SK-N-SH treated with all-trans-retinoic acid at 6 μM for 48 hours (cell line): ENCODE data around the gene AKAP12.

Experiments
- ATAC-seq: fragments of 200-7000 bp; cut with Tn5 transposase; 3 replicates; pipeline ENCODE4 v1.9.1; 2020; ENCODE audit warnings: mild to moderate bottlenecking, moderate library complexity
- ARNTL ChIP-seq: fragments of 450-650 bp; formaldehyde crosslinking; IDR thresholded peaks from 2 replicates; pipeline ENCODE4 v1.5.0; 2020; ENCODE audit warnings: low read depth, mild to moderate bottlenecking, moderate library complexity, borderline replicate concordance
- BACH2 ChIP-seq: fragments of 250-450 bp; sonication (Bioruptor Pico); IDR thresholded peaks from 2 replicates; pipeline ENCODE4 v1.9.0; 2021; ENCODE audit warnings: mild to moderate bottlenecking, borderline replicate concordance
- CSDC2 ChIP-seq: fragments of 250-450 bp; sonication (Bioruptor Pico); IDR thresholded peaks from 2 replicates; pipeline ENCODE4 v1.5.0; 2020; ENCODE audit warnings: mild to moderate bottlenecking, moderate library complexity
- ESRRG ChIP-seq: fragments of 250-450 bp; sonication (Bioruptor Pico); IDR thresholded peaks from 2 replicates; pipeline ENCODE4 v1.6.1; 2021; ENCODE audit warnings: mild to moderate bottlenecking
- GLIS3 ChIP-seq: fragments of 250-450 bp; sonication (Bioruptor Pico); IDR thresholded peaks from 2 replicates; pipeline ENCODE4 v1.5.0; 2020; ENCODE audit warnings: mild to moderate bottlenecking, moderate library complexity
- ISL1 ChIP-seq: fragments of 250-450 bp; sonication (Bioruptor Pico); IDR thresholded peaks from 2 replicates; pipeline ENCODE4 v2.1.2; 2022; ENCODE audit warnings: mild to moderate bottlenecking, moderate library complexity
- OSR1 ChIP-seq: fragments of 250-450 bp; sonication (Bioruptor Pico); IDR thresholded peaks from 2 replicates; pipeline ENCODE4 v1.8.0; 2022; ENCODE audit warnings: moderate library complexity, mild to moderate bottlenecking, inconsistent platforms
- PPARA ChIP-seq: fragments of 250-450 bp; sonication (Bioruptor Pico); IDR thresholded peaks from 2 replicates; pipeline ENCODE4 v1.5.0; 2020; ENCODE audit warnings: mild to moderate bottlenecking, borderline replicate concordance
- RARB ChIP-seq: fragments of 250-450 bp; sonication (Bioruptor Pico); IDR thresholded peaks from 2 replicates; pipeline ENCODE4 v1.8.0; 2021; ENCODE audit warnings: mild to moderate bottlenecking, moderate library complexity
- SNAI2 ChIP-seq: fragments of 250-450 bp; sonication (Bioruptor Pico); IDR thresholded peaks from 2 replicates; pipeline ENCODE4 v1.5.0; 2020; ENCODE audit warnings: mild to moderate bottlenecking, moderate library complexity
- TCF4 ChIP-seq: fragments of 250-450 bp; sonication (Bioruptor Pico); IDR thresholded peaks from 2 replicates; pipeline ENCODE4 v1.8.0; 2021; ENCODE audit warnings: mild to moderate bottlenecking, moderate library complexity, borderline replicate concordance
- TOX ChIP-seq: fragments of 250-450 bp; sonication (Bioruptor Pico); IDR thresholded peaks from 2 replicates; pipeline ENCODE4 v1.8.0; 2021; ENCODE audit warnings: mild to moderate bottlenecking, moderate library complexity, borderline replicate concordance
- ZC3H10 ChIP-seq: fragments of 250-450 bp; sonication (Bioruptor Pico); IDR thresholded peaks from 2 replicates; pipeline ENCODE4 v1.5.1; 2021; ENCODE audit warnings: mild to moderate bottlenecking, moderate library complexity
- ZFP3 ChIP-seq: fragments of 250-450 bp; sonication (Bioruptor Pico); IDR thresholded peaks from 2 replicates; pipeline ENCODE4 v1.5.0; 2020; ENCODE audit warnings: mild to moderate bottlenecking, moderate library complexity
- ZFP30 ChIP-seq: fragments of 450-650 bp; formaldehyde crosslinking; IDR thresholded peaks from 2 replicates; pipeline ENCODE4 v1.5.0; 2022; ENCODE audit warnings: mild to moderate bottlenecking, moderate library complexity
- ZNF565 ChIP-seq: fragments of 450-650 bp; formaldehyde crosslinking; conservative IDR thresholded peaks from 2 replicates; pipeline ENCODE4 v1.5.0; 2020; ENCODE audit warnings: low read depth, mild to moderate bottlenecking, moderate library complexity
- ZNF70 ChIP-seq: fragments of 450-650 bp; formaldehyde crosslinking; IDR thresholded peaks from 2 replicates; pipeline ENCODE4 v1.5.0; 2020; ENCODE audit warnings: mild to moderate bottlenecking, moderate library complexity
- ZNF8 ChIP-seq: fragments of 450-650 bp; formaldehyde crosslinking; IDR thresholded peaks from 2 replicates; pipeline ENCODE4 v1.5.0; 2020; ENCODE audit warnings: mild to moderate bottlenecking, moderate library complexity
- TF ChIP-seq, protein P1 (sequence below): fragments of 250-450 bp; sonication (Bioruptor Pico); IDR thresholded peaks from 2 replicates; pipeline ENCODE4 v1.5.0; 2020; ENCODE audit warnings: mild to moderate bottlenecking, moderate library complexity
- TF ChIP-seq, protein P2 (sequence below): fragments of 250-450 bp; sonication (Bioruptor Pico); IDR thresholded peaks from 2 replicates; pipeline ENCODE4 v1.8.0; 2020; ENCODE audit warnings: mild to moderate bottlenecking, moderate library complexity, borderline replicate concordance
- TF ChIP-seq, protein P3 (sequence below): fragments of 250-450 bp; sonication (Bioruptor Pico); IDR thresholded peaks from 2 replicates; pipeline ENCODE4 v1.8.0; 2021; ENCODE audit warnings: low read depth, mild to moderate bottlenecking, moderate library complexity, borderline replicate concordance
- TF ChIP-seq, protein P4 (sequence below): fragments of 250-450 bp; sonication (Bioruptor Pico); IDR thresholded peaks from 2 replicates; pipeline ENCODE4 v1.5.1; 2021; ENCODE audit warnings: mild to moderate bottlenecking, moderate library complexity

Gene AKAP12

DNA sequence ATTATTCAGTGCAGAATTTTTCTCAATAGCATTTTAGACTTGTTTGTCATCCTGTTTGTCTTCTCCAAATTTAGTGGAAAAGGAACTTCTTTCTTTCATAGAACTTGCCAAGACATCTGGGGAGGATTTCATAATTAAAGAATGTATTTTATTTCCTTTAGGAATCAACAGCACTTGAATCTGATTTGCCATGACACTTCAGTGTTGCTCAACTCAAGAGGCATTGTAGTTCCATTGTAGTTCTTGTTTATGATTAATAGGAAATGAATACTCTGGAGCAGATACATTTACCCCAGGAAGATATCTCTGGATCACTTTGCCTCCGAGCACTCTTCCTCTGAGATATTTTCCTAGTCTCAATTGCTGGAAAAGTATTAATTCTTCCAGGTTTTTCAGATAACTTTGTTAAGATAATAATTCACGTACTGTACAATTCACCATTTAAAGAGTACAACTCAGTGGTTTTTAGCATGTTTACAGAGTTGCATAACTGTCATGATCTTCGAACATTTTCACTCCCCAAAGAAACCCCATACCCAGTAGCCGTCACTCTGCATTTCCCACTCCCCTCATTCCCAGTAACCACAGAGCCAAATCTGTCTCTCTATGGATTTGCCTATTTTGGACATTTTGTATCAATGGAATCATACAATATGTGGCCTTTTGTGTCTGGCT is 29.7 kb downstream of the AKAP12 start (continued):
- TF ChIP-seq, protein P1, sequence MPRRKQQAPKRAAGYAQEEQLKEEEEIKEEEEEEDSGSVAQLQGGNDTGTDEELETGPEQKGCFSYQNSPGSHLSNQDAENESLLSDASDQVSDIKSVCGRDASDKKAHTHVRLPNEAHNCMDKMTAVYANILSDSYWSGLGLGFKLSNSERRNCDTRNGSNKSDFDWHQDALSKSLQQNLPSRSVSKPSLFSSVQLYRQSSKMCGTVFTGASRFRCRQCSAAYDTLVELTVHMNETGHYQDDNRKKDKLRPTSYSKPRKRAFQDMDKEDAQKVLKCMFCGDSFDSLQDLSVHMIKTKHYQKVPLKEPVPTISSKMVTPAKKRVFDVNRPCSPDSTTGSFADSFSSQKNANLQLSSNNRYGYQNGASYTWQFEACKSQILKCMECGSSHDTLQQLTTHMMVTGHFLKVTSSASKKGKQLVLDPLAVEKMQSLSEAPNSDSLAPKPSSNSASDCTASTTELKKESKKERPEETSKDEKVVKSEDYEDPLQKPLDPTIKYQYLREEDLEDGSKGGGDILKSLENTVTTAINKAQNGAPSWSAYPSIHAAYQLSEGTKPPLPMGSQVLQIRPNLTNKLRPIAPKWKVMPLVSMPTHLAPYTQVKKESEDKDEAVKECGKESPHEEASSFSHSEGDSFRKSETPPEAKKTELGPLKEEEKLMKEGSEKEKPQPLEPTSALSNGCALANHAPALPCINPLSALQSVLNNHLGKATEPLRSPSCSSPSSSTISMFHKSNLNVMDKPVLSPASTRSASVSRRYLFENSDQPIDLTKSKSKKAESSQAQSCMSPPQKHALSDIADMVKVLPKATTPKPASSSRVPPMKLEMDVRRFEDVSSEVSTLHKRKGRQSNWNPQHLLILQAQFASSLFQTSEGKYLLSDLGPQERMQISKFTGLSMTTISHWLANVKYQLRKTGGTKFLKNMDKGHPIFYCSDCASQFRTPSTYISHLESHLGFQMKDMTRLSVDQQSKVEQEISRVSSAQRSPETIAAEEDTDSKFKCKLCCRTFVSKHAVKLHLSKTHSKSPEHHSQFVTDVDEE (CRISPR knock-in tag): no peak
- TF ChIP-seq ZC3H10 (CRISPR knock-in tag) (no peak), BACH2 (CRISPR knock-in tag) (no peak), ZNF8 (no peak), CSDC2 (CRISPR knock-in tag) (no peak), SNAI2 (no peak)

GRCh38 chr6:151275121-151275520 is 35.4 kb downstream of the AKAP12 start:
- no peak for TF ChIP-seq OSR1 (CRISPR knock-in tag)
- no peak for TF ChIP-seq ISL1 (CRISPR knock-in tag)
- TF ChIP-seq RARB (CRISPR knock-in tag): no peak
- TF ChIP-seq BACH2 (CRISPR knock-in tag): no peak
- TF ChIP-seq TOX (CRISPR knock-in tag): no peak
- TF ChIP-seq, protein P1 (CRISPR knock-in tag): no peak
- no peak for TF ChIP-seq ZNF565
- TF ChIP-seq ZNF8: no peak
- no peak for TF ChIP-seq ZC3H10 (CRISPR knock-in tag)
- TF ChIP-seq ZNF70: no peak
- TF ChIP-seq, protein P2, sequence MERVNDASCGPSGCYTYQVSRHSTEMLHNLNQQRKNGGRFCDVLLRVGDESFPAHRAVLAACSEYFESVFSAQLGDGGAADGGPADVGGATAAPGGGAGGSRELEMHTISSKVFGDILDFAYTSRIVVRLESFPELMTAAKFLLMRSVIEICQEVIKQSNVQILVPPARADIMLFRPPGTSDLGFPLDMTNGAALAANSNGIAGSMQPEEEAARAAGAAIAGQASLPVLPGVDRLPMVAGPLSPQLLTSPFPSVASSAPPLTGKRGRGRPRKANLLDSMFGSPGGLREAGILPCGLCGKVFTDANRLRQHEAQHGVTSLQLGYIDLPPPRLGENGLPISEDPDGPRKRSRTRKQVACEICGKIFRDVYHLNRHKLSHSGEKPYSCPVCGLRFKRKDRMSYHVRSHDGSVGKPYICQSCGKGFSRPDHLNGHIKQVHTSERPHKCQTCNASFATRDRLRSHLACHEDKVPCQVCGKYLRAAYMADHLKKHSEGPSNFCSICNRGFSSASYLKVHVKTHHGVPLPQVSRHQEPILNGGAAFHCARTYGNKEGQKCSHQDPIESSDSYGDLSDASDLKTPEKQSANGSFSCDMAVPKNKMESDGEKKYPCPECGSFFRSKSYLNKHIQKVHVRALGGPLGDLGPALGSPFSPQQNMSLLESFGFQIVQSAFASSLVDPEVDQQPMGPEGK (CRISPR knock-in tag): no peak
- no peak for TF ChIP-seq PPARA (CRISPR knock-in tag)
- TF ChIP-seq, protein P3, sequence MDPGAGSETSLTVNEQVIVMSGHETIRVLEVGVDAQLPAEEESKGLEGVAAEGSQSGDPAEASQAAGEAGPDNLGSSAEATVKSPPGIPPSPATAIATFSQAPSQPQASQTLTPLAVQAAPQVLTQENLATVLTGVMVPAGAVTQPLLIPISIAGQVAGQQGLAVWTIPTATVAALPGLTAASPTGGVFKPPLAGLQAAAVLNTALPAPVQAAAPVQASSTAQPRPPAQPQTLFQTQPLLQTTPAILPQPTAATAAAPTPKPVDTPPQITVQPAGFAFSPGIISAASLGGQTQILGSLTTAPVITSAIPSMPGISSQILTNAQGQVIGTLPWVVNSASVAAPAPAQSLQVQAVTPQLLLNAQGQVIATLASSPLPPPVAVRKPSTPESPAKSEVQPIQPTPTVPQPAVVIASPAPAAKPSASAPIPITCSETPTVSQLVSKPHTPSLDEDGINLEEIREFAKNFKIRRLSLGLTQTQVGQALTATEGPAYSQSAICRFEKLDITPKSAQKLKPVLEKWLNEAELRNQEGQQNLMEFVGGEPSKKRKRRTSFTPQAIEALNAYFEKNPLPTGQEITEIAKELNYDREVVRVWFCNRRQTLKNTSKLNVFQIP (CRISPR knock-in tag): no peak
- no peak for TF ChIP-seq ZFP3 (CRISPR knock-in tag)
- TF ChIP-seq ESRRG: no peak
- ATAC-seq: no peak

- no peak for ATAC-seq
- TF ChIP-seq ZFP30 (CRISPR knock-in tag): no peak
- TF ChIP-seq GLIS3: no peak
- TF ChIP-seq ZNF8: no peak
- no peak for TF ChIP-seq SNAI2
- no peak for TF ChIP-seq CSDC2 (CRISPR knock-in tag)
- no peak for TF ChIP-seq PPARA (CRISPR knock-in tag)
- TF ChIP-seq ARNTL (CRISPR knock-in tag): no peak
- TF ChIP-seq OSR1 (CRISPR knock-in tag): no peak
- TF ChIP-seq, protein P4, sequence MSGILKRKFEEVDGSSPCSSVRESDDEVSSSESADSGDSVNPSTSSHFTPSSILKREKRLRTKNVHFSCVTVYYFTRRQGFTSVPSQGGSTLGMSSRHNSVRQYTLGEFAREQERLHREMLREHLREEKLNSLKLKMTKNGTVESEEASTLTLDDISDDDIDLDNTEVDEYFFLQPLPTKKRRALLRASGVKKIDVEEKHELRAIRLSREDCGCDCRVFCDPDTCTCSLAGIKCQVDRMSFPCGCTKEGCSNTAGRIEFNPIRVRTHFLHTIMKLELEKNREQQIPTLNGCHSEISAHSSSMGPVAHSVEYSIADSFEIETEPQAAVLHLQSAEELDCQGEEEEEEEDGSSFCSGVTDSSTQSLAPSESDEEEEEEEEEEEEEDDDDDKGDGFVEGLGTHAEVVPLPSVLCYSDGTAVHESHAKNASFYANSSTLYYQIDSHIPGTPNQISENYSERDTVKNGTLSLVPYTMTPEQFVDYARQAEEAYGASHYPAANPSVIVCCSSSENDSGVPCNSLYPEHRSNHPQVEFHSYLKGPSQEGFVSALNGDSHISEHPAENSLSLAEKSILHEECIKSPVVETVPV (CRISPR knock-in tag): no peak
- no peak for TF ChIP-seq TCF4 (CRISPR knock-in tag)
- TF ChIP-seq ZNF70: no peak
- TF ChIP-seq ZNF565: no peak
- no peak for TF ChIP-seq ISL1 (CRISPR knock-in tag)
- TF ChIP-seq ZFP3 (CRISPR knock-in tag): no peak
- TF ChIP-seq ESRRG: no peak
- TF ChIP-seq, protein P3 (CRISPR knock-in tag): no peak
Measured at GRCh38 chr6:151275566-151275965, 35.8 kb downstream of the AKAP12 start.
